ENCODE measurements around the gene HNRNPA3.

DNA sequence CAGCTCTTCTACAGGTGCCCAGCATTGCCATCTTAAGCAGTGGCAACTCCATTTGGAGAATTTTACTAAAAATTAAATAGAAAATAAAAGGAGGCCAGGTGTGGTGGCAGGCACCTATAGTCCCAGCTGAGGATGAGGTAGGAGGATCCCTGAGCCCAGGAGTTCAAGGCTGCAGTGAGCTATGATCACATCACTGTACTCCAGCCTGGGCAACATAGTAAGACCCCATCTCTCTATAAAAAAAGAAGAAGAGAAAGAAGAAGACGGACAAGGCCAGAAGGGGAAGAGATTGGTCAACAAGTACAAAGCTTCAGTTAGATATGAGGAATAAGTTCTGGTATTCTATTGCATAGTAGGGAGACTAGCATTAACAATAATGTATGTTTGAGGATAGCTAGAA lies 21.7 kb upstream of the HNRNPA3 start:
- TF ChIP-seq ZNF274 (IDR thresholded peaks at IDR 0.05; ENCODE audit: low read depth, low read length) = no peak
- no peak for TF ChIP-seq YY1 (IDR thresholded peaks at IDR 0.05; ENCODE audit: insufficient read depth, insufficient read length)
